Measurements from ENCODE around the gene TOX4.
"Not testable (repeated sequence)": the region's sequence is repeated elsewhere in the genome, so short reads cannot be mapped to it uniquely, and the experiment has no call there.

Gene TOX4

DNA sequence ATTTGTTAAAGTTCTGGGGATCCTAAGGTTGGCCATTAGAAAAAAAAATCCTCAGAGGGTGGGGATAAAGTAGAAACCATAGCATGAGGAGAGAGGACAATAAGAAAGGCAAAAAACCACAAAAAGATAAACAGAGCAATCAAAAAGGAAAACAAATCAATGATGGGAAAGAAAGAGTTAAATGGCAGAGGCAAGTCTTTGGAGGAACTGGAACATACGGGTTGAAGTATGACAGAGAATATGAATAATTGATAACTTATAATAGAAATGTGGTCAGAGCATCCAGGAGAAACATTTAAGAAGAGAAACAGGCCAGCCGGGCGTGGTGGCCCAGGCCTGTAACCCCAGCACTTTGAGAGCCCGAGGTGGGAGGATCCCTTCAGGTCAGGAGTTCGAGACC, 67.0 kb downstream of the TOX4 start:
- TF ChIP-seq, protein P1, sequence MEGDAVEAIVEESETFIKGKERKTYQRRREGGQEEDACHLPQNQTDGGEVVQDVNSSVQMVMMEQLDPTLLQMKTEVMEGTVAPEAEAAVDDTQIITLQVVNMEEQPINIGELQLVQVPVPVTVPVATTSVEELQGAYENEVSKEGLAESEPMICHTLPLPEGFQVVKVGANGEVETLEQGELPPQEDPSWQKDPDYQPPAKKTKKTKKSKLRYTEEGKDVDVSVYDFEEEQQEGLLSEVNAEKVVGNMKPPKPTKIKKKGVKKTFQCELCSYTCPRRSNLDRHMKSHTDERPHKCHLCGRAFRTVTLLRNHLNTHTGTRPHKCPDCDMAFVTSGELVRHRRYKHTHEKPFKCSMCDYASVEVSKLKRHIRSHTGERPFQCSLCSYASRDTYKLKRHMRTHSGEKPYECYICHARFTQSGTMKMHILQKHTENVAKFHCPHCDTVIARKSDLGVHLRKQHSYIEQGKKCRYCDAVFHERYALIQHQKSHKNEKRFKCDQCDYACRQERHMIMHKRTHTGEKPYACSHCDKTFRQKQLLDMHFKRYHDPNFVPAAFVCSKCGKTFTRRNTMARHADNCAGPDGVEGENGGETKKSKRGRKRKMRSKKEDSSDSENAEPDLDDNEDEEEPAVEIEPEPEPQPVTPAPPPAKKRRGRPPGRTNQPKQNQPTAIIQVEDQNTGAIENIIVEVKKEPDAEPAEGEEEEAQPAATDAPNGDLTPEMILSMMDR (IDR thresholded peaks at IDR 0.05; ENCODE audit: low read depth, low read length): no peak
- no peak for DNase-seq (ENCODE audit: extremely low read depth, low read depth)

DNA sequence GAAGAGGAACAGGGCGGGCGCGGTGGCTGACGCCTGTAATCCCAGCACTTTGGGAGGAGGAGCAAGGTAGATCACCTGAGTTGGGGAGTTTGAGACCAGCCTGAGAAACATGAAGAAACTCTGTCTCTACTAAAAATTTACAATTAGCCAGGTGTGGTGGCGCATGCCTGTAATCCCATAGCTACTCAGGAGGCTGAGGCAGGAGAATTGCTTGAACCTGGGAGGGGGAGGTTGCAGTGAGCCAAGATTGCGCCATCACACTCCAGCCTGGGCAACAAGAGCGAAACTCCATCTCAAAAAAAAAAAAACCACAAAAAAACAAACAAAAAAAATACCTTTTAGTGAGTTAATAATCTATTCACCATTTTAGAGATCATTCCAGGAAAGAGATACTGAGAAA, 67.6 kb downstream of the TOX4 start:
- not testable (repeated sequence) for DNase-seq (ENCODE audit: extremely low read depth, low read depth)
